Astrocyte of the spinal cord (primary cell): ENCODE measurements around the gene IL36B.

Experiments
- DNase-seq: peaks from one replicate; pipeline ENCODE4 v3.0.0; 2011; ENCODE audit warnings: low read depth, low spot score
- H3K4me3 ChIP-seq: 2 replicates; pipeline ENCODE4 v1.5.1; 2011; ENCODE audit warnings: low read depth, mild to moderate bottlenecking, low read length, moderate library complexity
- in situ Hi-C: cut with HindIII; loops from 2 replicates; pipeline ENCODE4 v1.10.0; 2017; ENCODE audit warnings: low sequenced_read_pairs
- TF ChIP-seq, protein P1 (sequence below): IDR thresholded peaks from 2 replicates; pipeline ENCODE4 v1.5.1; 2012; ENCODE audit warnings: low read depth, mild to moderate bottlenecking, low read length, inconsistent platforms

The IL36B gene

DNA sequence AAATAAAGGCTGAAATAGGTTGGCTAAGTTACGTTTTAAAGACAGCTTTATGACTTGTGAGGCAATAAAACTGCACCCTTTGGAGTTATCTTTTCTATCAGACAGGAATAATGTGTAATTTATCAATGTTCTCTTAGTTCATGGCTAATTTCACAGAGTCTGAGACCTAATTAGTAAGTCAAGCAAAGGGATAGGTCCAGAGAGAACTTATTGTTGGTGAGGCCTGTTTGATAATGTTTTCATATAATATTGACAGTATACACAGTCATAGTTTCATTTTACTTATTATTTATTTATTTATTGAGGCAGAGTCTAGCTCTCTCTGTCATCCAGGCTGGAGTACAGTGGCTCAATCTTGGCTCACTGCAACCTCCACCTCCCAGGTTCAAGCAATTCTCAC, 4.5 kb upstream of the IL36B start:
- no peak for DNase-seq
- TF ChIP-seq, protein P1, sequence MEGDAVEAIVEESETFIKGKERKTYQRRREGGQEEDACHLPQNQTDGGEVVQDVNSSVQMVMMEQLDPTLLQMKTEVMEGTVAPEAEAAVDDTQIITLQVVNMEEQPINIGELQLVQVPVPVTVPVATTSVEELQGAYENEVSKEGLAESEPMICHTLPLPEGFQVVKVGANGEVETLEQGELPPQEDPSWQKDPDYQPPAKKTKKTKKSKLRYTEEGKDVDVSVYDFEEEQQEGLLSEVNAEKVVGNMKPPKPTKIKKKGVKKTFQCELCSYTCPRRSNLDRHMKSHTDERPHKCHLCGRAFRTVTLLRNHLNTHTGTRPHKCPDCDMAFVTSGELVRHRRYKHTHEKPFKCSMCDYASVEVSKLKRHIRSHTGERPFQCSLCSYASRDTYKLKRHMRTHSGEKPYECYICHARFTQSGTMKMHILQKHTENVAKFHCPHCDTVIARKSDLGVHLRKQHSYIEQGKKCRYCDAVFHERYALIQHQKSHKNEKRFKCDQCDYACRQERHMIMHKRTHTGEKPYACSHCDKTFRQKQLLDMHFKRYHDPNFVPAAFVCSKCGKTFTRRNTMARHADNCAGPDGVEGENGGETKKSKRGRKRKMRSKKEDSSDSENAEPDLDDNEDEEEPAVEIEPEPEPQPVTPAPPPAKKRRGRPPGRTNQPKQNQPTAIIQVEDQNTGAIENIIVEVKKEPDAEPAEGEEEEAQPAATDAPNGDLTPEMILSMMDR: no peak
- no peak overlapping the region for H3K4me3 ChIP-seq
- in situ Hi-C loops: no loop called here

DNA sequence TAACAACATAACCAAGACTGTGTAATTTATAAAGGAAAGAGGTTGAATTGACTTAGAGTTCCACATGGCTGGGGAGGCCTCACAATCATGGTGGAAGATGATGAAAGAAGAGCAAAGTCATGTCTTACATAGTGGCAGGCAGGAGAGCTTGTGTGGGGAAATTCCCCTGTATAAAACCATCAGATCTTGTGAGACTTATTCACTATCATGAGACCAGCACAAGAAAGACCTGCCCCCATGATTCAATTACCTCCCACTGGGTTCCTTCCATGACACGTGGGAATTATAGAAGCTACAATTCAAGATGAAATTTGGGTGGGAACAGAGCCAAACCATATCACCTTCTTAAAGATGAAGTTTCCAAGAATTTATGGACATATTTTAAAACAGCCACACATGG, 3.9 kb upstream of the IL36B start:
- TF ChIP-seq, protein P1: no peak
- no peak for DNase-seq

GRCh38 chr2:113054066-113054465, 1.4 kb upstream of the IL36B start:
- H3K4me3 ChIP-seq: no peak overlapping the region
- in situ Hi-C loops: no loop called here
- no peak for DNase-seq
- TF ChIP-seq, protein P1: no peak

More for the DNA sequence above, 3.9 kb upstream of the IL36B start:
- in situ Hi-C loops: no loop called here
- H3K4me3 ChIP-seq: no peak overlapping the region

GRCh38 chr2:113053666-113054065, 999 bp upstream of the IL36B start:
- DNase-seq: no peak
- in situ Hi-C loops: no loop called here
- no peak overlapping the region for H3K4me3 ChIP-seq
- TF ChIP-seq, protein P1: no peak

DNA sequence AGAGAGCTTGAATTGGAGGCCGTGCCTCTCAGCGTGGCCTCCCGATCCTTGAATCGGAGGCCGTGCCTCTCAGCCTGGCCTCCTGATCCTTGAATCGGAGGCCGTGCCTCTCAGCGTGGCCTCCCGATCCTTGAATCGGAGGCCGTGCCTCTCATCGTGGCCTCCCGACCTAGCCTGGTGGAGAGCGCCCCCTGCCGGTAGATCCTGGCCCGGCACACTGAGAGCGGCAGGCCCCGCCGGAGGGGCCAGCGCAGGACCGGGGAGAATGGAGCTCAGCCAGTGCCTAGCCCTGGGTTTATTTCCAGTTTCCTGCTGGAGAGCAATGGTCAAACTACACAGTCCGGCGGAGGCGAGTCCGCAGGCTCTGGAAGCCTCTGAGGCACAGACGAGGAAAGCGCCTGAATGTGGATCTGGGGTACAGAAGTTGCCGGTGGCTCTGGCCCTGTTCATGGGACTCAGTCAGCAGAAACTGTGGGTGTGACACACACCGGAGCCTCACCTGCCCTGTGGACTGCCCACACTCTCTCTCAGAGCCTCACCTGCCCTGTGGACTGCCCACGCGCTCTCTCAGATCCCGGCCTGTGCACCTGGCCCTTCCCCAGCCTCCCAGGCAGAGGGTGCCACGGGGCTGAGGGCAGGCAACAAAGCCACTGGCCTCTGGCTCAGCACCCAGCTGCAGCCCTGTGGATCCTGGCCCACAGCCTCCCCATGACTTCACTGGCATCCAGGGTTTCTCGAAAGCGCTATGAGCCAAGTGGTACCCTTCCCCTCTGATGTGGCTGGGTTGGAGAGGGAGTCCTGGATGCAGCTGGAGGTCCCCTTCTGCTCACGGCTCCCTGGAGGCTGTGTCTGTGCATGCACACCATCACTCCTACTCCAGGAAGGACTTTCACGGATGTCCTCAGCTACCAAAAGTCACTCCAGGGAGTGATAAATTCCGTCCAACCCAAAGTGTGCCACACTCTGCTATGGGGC, 1.5 kb downstream of the IL36B start:
- DNase-seq: no peak
- no peak overlapping the region for H3K4me3 ChIP-seq
- in situ Hi-C loops: no loop called here
- TF ChIP-seq, protein P1: no peak

GRCh38 chr2:113046465-113046864, 6.2 kb downstream of the IL36B start:
- TF ChIP-seq, protein P1: no peak
- in situ Hi-C loops: no loop called here
- no peak overlapping the region for H3K4me3 ChIP-seq
- no peak for DNase-seq
